Measurements from ENCODE around the gene GCFC2. TPM values are rescaled to one million over a fixed set of nuclear protein-coding genes. Genes with fewer than 3 reads are reported as not detected.

The GCFC2 gene
- total RNA-seq, 1 experiment from 2014 or later: 22.5 TPM

- ChIA-PET POLR2A (no interaction called here), CTCF (no interaction called here)
- H3K36me3 ChIP-seq (ENCODE audit: control insufficient read depth, insufficient read depth, low read length): no peaks in the 10 kb centered on the region
- H3K27me3 ChIP-seq (replicated peaks; ENCODE audit: control insufficient read depth, insufficient read depth, low read length): no peaks in the 10 kb centered on the region; the same call in 1 of the 2 replicates
- DNase-seq: no peak
- no peaks in the 10 kb centered on the region for H3K9me3 ChIP-seq
- H3K36me3 Mint-ChIP-seq (ENCODE audit: insufficient read depth, unreplicated experiment): no peaks in the 10 kb centered on the region
- no peaks in the 10 kb centered on the region for H3K9me3 Mint-ChIP-seq (ENCODE audit: unreplicated experiment)
- no peak overlapping the region for H3K4me3 ChIP-seq (ENCODE audit: low read depth, low read length)
- no peak for TF ChIP-seq CTCF (IDR thresholded peaks at IDR 0.05; ENCODE audit: insufficient read depth in 1 of 2, low read depth in 1 of 2, low read length in 1 of 2, severe bottlenecking in 1 of 2, unreplicated experiment in 1 of 2)
- BruUV-seq (replicated peaks): no TSS peak
- H3K4me1 Mint-ChIP-seq (ENCODE audit: low read depth, unreplicated experiment): no peaks in the 10 kb centered on the region
- no peak overlapping the region for H3K4me3 Mint-ChIP-seq (ENCODE audit: unreplicated experiment)
- H3K4me1 ChIP-seq: no peaks in the 10 kb centered on the region
- H3K27me3 Mint-ChIP-seq (ENCODE audit: insufficient read depth, unreplicated experiment): peaks cover 23% of the 10 kb centered on the region
- no peak overlapping the region for H3K27ac Mint-ChIP-seq (ENCODE audit: unreplicated experiment)
- intact Hi-C loops (cut with micrococcal nuclease; ENCODE audit: unreplicated experiment): no loop called here
These were observed 40.6 kb upstream of the GCFC2 start for GRCh38 chr2:75751360-75751759.

DNA sequence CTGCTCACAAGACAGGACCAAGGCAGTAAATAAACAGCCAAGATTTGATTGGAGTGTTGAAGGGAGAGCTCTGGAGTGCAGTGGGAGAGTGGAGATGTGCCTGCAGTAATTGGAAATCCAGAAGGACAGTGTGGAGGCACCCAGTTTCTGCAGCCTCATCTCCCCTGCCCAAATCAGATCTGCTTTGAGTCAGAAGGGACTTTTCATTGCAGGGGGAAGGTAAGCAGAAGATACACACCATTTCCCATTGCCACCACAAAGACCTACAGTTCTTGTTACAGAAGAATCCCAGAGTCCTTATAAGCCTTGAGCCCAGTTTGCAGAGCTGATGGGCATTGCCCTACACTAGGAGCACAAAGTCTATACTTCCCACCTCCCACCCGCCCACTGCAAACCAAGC, 27.2 kb upstream of the GCFC2 start:
- H3K4me3 Mint-ChIP-seq (ENCODE audit: unreplicated experiment): no peak overlapping the region
- no TSS peak for BruUV-seq (replicated peaks)
- no peaks in the 10 kb centered on the region for H3K36me3 Mint-ChIP-seq (ENCODE audit: insufficient read depth, unreplicated experiment)
- Histone ChIP-seq H3K27me3 (replicated peaks; ENCODE audit: control insufficient read depth, insufficient read depth, low read length) (no peaks in the 10 kb centered on the region), H3K4me1 (no peaks in the 10 kb centered on the region), H3K9me3 (no peaks in the 10 kb centered on the region; the same call in 1 of the 2 replicates), H3K4me3 (ENCODE audit: low read depth, low read length) (no peak overlapping the region), H3K36me3 (ENCODE audit: control insufficient read depth, insufficient read depth, low read length) (no peaks in the 10 kb centered on the region)
- intact Hi-C loops (cut with micrococcal nuclease; ENCODE audit: unreplicated experiment): no loop called here
- DNase-seq: no peak
- ChIA-PET CTCF (no interaction called here), POLR2A (no interaction called here)
- H3K27ac Mint-ChIP-seq (ENCODE audit: unreplicated experiment): no peak overlapping the region
- no peaks in the 10 kb centered on the region for H3K4me1 Mint-ChIP-seq (ENCODE audit: low read depth, unreplicated experiment)
- TF ChIP-seq CTCF (IDR thresholded peaks at IDR 0.05; ENCODE audit: insufficient read depth in 1 of 2, low read depth in 1 of 2, low read length in 1 of 2, severe bottlenecking in 1 of 2, unreplicated experiment in 1 of 2): no peak
- peaks cover 5% of the 10 kb centered on the region for H3K27me3 Mint-ChIP-seq (ENCODE audit: insufficient read depth, unreplicated experiment)
- H3K9me3 Mint-ChIP-seq (ENCODE audit: unreplicated experiment): peaks cover 15% of the 10 kb centered on the region

GRCh38 chr2:75736276-75736675, 25.6 kb upstream of the GCFC2 start:
- Histone ChIP-seq H3K9me3 (no peaks in the 10 kb centered on the region), H3K4me3 (ENCODE audit: low read depth, low read length) (no peak overlapping the region), H3K27me3 (replicated peaks; ENCODE audit: control insufficient read depth, insufficient read depth, low read length) (no peaks in the 10 kb centered on the region), H3K4me1 (no peaks in the 10 kb centered on the region), H3K36me3 (ENCODE audit: control insufficient read depth, insufficient read depth, low read length) (no peaks in the 10 kb centered on the region)
- Mint-ChIP-seq H3K27me3 (ENCODE audit: insufficient read depth, unreplicated experiment) (peaks cover 12% of the 10 kb centered on the region), H3K27ac (ENCODE audit: unreplicated experiment) (no peak overlapping the region), H3K4me3 (ENCODE audit: unreplicated experiment) (no peak overlapping the region), H3K36me3 (ENCODE audit: insufficient read depth, unreplicated experiment) (no peaks in the 10 kb centered on the region), H3K4me1 (ENCODE audit: low read depth, unreplicated experiment) (no peaks in the 10 kb centered on the region), H3K9me3 (ENCODE audit: unreplicated experiment) (peaks cover 11% of the 10 kb centered on the region)
- POLR2A ChIA-PET: no interaction called here
- no TSS peak for BruUV-seq (replicated peaks)
- DNase-seq: no peak
- CTCF ChIA-PET: no interaction called here
- TF ChIP-seq CTCF (IDR thresholded peaks at IDR 0.05; ENCODE audit: insufficient read depth in 1 of 2, low read depth in 1 of 2, low read length in 1 of 2, severe bottlenecking in 1 of 2, unreplicated experiment in 1 of 2): no peak
- intact Hi-C loops (cut with micrococcal nuclease; ENCODE audit: unreplicated experiment): no loop called here
